GM23248 (cell line): ENCODE results near the gene COL26A1. TPM values are rescaled to one million over a fixed set of nuclear protein-coding genes. Genes with fewer than 3 reads are reported as not detected.
A peak's percentile ranks its signal among the peaks of the same experiment; 100 is the strongest.

ENCODE experiments used
- DNase-seq: peaks from one replicate; pipeline ENCODE4 v3.0.0-alpha.2; 2015
- H2AFZ ChIP-seq: fragments of 200-600 bp; sonication (generic); 2 replicates; pipeline ENCODE4 v1.6.1; 2016; ENCODE audit warnings: antibody characterized with exemption
- H3F3A ChIP-seq: fragments of 200-600 bp; sonication (generic); 2 replicates; pipeline ENCODE4 v1.6.1; 2016; ENCODE audit warnings: mild to moderate bottlenecking, antibody characterized with exemption, mixed run types; ENCODE audit not compliant: insufficient read depth
- H3K27ac ChIP-seq: fragments of 200-600 bp; sonication (generic); 2 replicates; pipeline ENCODE4 v1.5.1; 2016; ENCODE audit warnings: mild to moderate bottlenecking
- H3K27me3 ChIP-seq: fragments of 200-600 bp; sonication (generic); replicated peaks from 2 replicates; pipeline ENCODE4 v1.6.1; 2016; ENCODE audit warnings: mild to moderate bottlenecking; ENCODE audit not compliant: insufficient read depth
- H3K36me3 ChIP-seq: fragments of 200-600 bp; sonication (generic); 2 replicates; pipeline ENCODE4 v1.6.1; 2016; ENCODE audit warnings: low read depth, mild to moderate bottlenecking
- H3K4me1 ChIP-seq: fragments of 200-600 bp; sonication (generic); 2 replicates; pipeline ENCODE4 v1.6.1; 2016; ENCODE audit warnings: mild to moderate bottlenecking; ENCODE audit not compliant: insufficient read depth
- H3K4me2 ChIP-seq: fragments of 200-600 bp; sonication (generic); one replicate; pipeline ENCODE4 v1.6.1; 2016; ENCODE audit warnings: mild to moderate bottlenecking; ENCODE audit not compliant: unreplicated experiment
- H3K4me3 ChIP-seq: fragments of 200-600 bp; sonication (generic); 2 replicates; pipeline ENCODE4 v1.5.1; 2016; ENCODE audit warnings: mild to moderate bottlenecking
- H3K79me2 ChIP-seq: fragments of 200-600 bp; sonication (generic); 2 replicates; pipeline ENCODE4 v1.6.1; 2016; ENCODE audit warnings: mild to moderate bottlenecking; ENCODE audit not compliant: insufficient read depth
- H3K9ac ChIP-seq: fragments of 200-600 bp; sonication (generic); 2 replicates; pipeline ENCODE4 v1.6.1; 2016; ENCODE audit warnings: mild to moderate bottlenecking
- H3K9me2 ChIP-seq: fragments of 200-600 bp; sonication (generic); 2 replicates; pipeline ENCODE4 v1.6.1; 2016; ENCODE audit warnings: mixed run types, mild to moderate bottlenecking, moderate library complexity; ENCODE audit not compliant: insufficient read depth
- H3K9me3 ChIP-seq: fragments of 200-600 bp; sonication (generic); one replicate; pipeline ENCODE4 v1.6.1; 2017; ENCODE audit warnings: low read depth
- H4K20me1 ChIP-seq: fragments of 200-600 bp; sonication (generic); 2 replicates; pipeline ENCODE4 v1.6.0; 2016; ENCODE audit not compliant: insufficient read depth
- EZH2 ChIP-seq: fragments of 200-600 bp; sonication (generic); IDR thresholded peaks from 2 replicates; pipeline ENCODE4 v1.6.1; 2018; ENCODE audit warnings: antibody characterized with exemption, mild to moderate bottlenecking; ENCODE audit not compliant: insufficient read depth, poor library complexity, severe bottlenecking
- EZH2phosphoT487 ChIP-seq: fragments of 200-600 bp; sonication (generic); IDR thresholded peaks from 2 replicates; pipeline ENCODE4 v1.6.1; 2018; ENCODE audit warnings: antibody characterized with exemption, moderate library complexity, mild to moderate bottlenecking, low read depth; ENCODE audit not compliant: insufficient read depth
- WGBS, 2 experiments: methylation state at CpG; one replicate each; pipeline ENCODE4 v1.1.6; 2015 to 2017; ENCODE audit warnings: low lambda C conversion rate in 2 of 2, low coverage in 1 of 2; ENCODE audit errors: missing lambda C conversion rate in 2 of 2; 5-methylcytosine and 5-hydroxymethylcytosine counted together
- in situ Hi-C: fragments of 300-500 bp; cut with MboI; formaldehyde crosslinking; loops from 2 replicates; pipeline ENCODE4 v1.15.0; 2020
- polyA plus RNA-seq: library from polyadenylated mRNA; unstranded; fragments of >200 nt; fragmentation: Nextera tagmentation; extraction: Ambion mirVana; gene quantifications from 2 replicates; pipeline ENCODE4 v1.2.1, GENCODE V29; 2016
- total RNA-seq: library from RNA; depleted of rRNA; stranded (reverse); fragments of >200 nt; shearing (Covaris generic); gene quantifications from 2 replicates; pipeline ENCODE4 v1.2.3, GENCODE V29; 2014

Gene COL26A1
- total and polyA plus RNA-seq, 2 experiments from 2014 or later: not detected

GRCh38 chr7:101537935-101538595 lies 175.4 kb downstream of the COL26A1 start:
- Histone ChIP-seq H3K9ac (no peak overlapping the region), H3K4me1 (no peaks in the 10 kb centered on the region), H3K9me3 (no peaks in the 10 kb centered on the region), H3F3A (no peaks in the 10 kb centered on the region), H3K27ac (no peak overlapping the region), H3K79me2 (no peaks in the 10 kb centered on the region), H3K36me3 (no peaks in the 10 kb centered on the region), H3K27me3 (no peaks in the 10 kb centered on the region; the same call in 1 of the 2 replicates), H3K9me2 (no peaks in the 10 kb centered on the region), H4K20me1 (no peaks in the 10 kb centered on the region), H3K4me3 (no peak overlapping the region), H3K4me2 (no peak overlapping the region), H2AFZ (no peak overlapping the region)
- no peak for TF ChIP-seq EZH2
- TF ChIP-seq EZH2phosphoT487: no peak
- no peak for DNase-seq
- in situ Hi-C loops: no loop called here
- 61 to 77% methylated on average over 15 to 17 of the region's 17 CpGs for WGBS, 2 experiments

GRCh38 chr7:101538596-101539459 lies 176.2 kb downstream of the COL26A1 start:
- H3K27me3 ChIP-seq: no peaks in the 10 kb centered on the region; the same call in 1 of the 2 replicates
- no peak overlapping the region for H3K9ac ChIP-seq
- no peaks in the 10 kb centered on the region for H4K20me1 ChIP-seq
- H3K9me2 ChIP-seq: no peaks in the 10 kb centered on the region
- no peak overlapping the region for H3K4me2 ChIP-seq
- H3K27ac ChIP-seq: no peak overlapping the region
- H3K4me1 ChIP-seq: no peaks in the 10 kb centered on the region
- no peaks in the 10 kb centered on the region for H3K36me3 ChIP-seq
- no peak for TF ChIP-seq EZH2phosphoT487
- no peak for TF ChIP-seq EZH2
- no peaks in the 10 kb centered on the region for H3K79me2 ChIP-seq
- in situ Hi-C loops: no loop called here
- no peak overlapping the region for H3K4me3 ChIP-seq
- peak; percentile 50 for DNase-seq
- H3K9me3 ChIP-seq: no peaks in the 10 kb centered on the region
- no peak overlapping the region for H2AFZ ChIP-seq
- no peaks in the 10 kb centered on the region for H3F3A ChIP-seq
- 20 to 32% methylated on average over 12 to 15 of the region's 15 CpGs for WGBS, 2 experiments

- Histone ChIP-seq H2AFZ (no peak overlapping the region), H4K20me1 (no peaks in the 10 kb centered on the region), H3K27ac (no peak overlapping the region), H3K36me3 (no peaks in the 10 kb centered on the region), H3K9me2 (no peaks in the 10 kb centered on the region), H3K9ac (no peak overlapping the region), H3K4me2 (no peak overlapping the region), H3K79me2 (no peaks in the 10 kb centered on the region), H3K4me1 (no peaks in the 10 kb centered on the region), H3K27me3 (no peaks in the 10 kb centered on the region; the same call in 1 of the 2 replicates), H3F3A (no peaks in the 10 kb centered on the region), H3K9me3 (no peaks in the 10 kb centered on the region), H3K4me3 (no peak overlapping the region)
- no peak for DNase-seq
- in situ Hi-C loops: no loop called here
- TF ChIP-seq EZH2phosphoT487 (no peak), EZH2 (no peak)
- 80 to 85% methylated on average over 13 of the region's 13 CpGs for WGBS, 2 experiments
These were observed 177.1 kb downstream of the COL26A1 start for GRCh38 chr7:101539784-101540183.

GRCh38 chr7:101542527-101543241 lies 180.0 kb downstream of the COL26A1 start:
- H3K27me3 ChIP-seq: no peaks in the 10 kb centered on the region; the same call in 1 of the 2 replicates
- 31 to 34% methylated on average over 16 of the region's 16 CpGs for WGBS, 2 experiments
- TF ChIP-seq EZH2phosphoT487 (no peak), EZH2 (no peak)
- H3K4me1 ChIP-seq: no peaks in the 10 kb centered on the region
- H3K36me3 ChIP-seq: no peaks in the 10 kb centered on the region
- H3K4me2 ChIP-seq: no peak overlapping the region
- H4K20me1 ChIP-seq: no peaks in the 10 kb centered on the region
- no peaks in the 10 kb centered on the region for H3K9me2 ChIP-seq
- no peaks in the 10 kb centered on the region for H3F3A ChIP-seq
- H3K4me3 ChIP-seq: no peak overlapping the region
- DNase-seq: peak; percentile 31
- no peak overlapping the region for H2AFZ ChIP-seq
- no peak overlapping the region for H3K9ac ChIP-seq
- no peak overlapping the region for H3K27ac ChIP-seq
- no peaks in the 10 kb centered on the region for H3K9me3 ChIP-seq
- in situ Hi-C loops: no loop called here
- no peaks in the 10 kb centered on the region for H3K79me2 ChIP-seq
